ENCODE results near the gene MZT2A.
"Not testable (repeated sequence)": the region's sequence is repeated elsewhere in the genome, so short reads cannot be mapped to it uniquely, and the experiment has no call there.

The MZT2A gene

GRCh38 chr2:131492015-131492417 lies at the start of gene MZT2A:
Gene MZT2A, minus strand, starts transcription at chr2:131492397. Its CDS starts 21 bp downstream, at chr2:131492376.
- not testable (repeated sequence) for DNase-seq

- not testable (repeated sequence) for DNase-seq
Measured at GRCh38 chr2:131538856-131539255, 46.7 kb upstream of the MZT2A start.

- DNase-seq, result not testable (repeated sequence)
Measured at GRCh38 chr2:131536841-131537240, 44.6 kb upstream of the MZT2A start.

GRCh38 chr2:131535951-131536826 lies 44.0 kb upstream of the MZT2A start:
- DNase-seq, result not testable (repeated sequence)

GRCh38 chr2:131535526-131535925 lies 43.3 kb upstream of the MZT2A start:
- DNase-seq, result no peak

GRCh38 chr2:131534965-131535364 lies 42.8 kb upstream of the MZT2A start:
- not testable (repeated sequence) for DNase-seq

GRCh38 chr2:131534317-131534672 lies 42.1 kb upstream of the MZT2A start:
- DNase-seq, result not testable (repeated sequence)

GRCh38 chr2:131533609-131534316 lies 41.6 kb upstream of the MZT2A start:
- not testable (repeated sequence) for DNase-seq

GRCh38 chr2:131532723-131533608 lies 40.8 kb upstream of the MZT2A start:
- not testable (repeated sequence) for DNase-seq

- DNase-seq, result not testable (repeated sequence)
Measured at GRCh38 chr2:131531547-131532185, 39.5 kb upstream of the MZT2A start.

- DNase-seq, result not testable (repeated sequence)
Measured at GRCh38 chr2:131530626-131531344, 38.6 kb upstream of the MZT2A start.

- DNase-seq, result not testable (repeated sequence)
Measured at GRCh38 chr2:131529864-131530445, 37.8 kb upstream of the MZT2A start.

GRCh38 chr2:131528981-131529863 lies 37.0 kb upstream of the MZT2A start:
- not testable (repeated sequence) for DNase-seq

GRCh38 chr2:131527131-131528001 lies 35.2 kb upstream of the MZT2A start, which contains the start of gene CCDC74A:
Gene CCDC74A, plus strand, starts transcription at chr2:131527888. Its CDS starts 83 bp downstream, at chr2:131527971.
- DNase-seq, result peak; percentile 56 to 75

- not testable (repeated sequence) for DNase-seq
Measured at GRCh38 chr2:131525256-131525655, 33.1 kb upstream of the MZT2A start.

- DNase-seq, result no peak
Measured at GRCh38 chr2:131521961-131522781, 30.0 kb upstream of the MZT2A start.

- DNase-seq, result not testable (repeated sequence)
Measured at GRCh38 chr2:131521524-131521923, 29.3 kb upstream of the MZT2A start.

- DNase-seq, result no peak
Measured at GRCh38 chr2:131520526-131520925, 28.3 kb upstream of the MZT2A start.
